Peyer's patch (tissue), 4 donors: Measurements from ENCODE around the gene SETDB1. TPM values are rescaled to one million over a fixed set of nuclear protein-coding genes. Genes with fewer than 3 reads are reported as not detected.

Experiments used
- DNase-seq, 3 donors: peaks; one replicate each; pipeline ENCODE4 v3.0.0-alpha.2; 2017 to 2019
- H3K27ac ChIP-seq, 4 donors: fragments of 200-600 bp; sonication (generic); one replicate each; pipeline ENCODE4 v1.5.1; 2016 to 2019
- H3K27me3 ChIP-seq, 2 donors: fragments of 200-600 bp; sonication (generic); one replicate each; pipeline ENCODE4 v1.5.1; 2019
- H3K36me3 ChIP-seq, 3 donors: fragments of 200-600 bp; sonication (generic); one replicate each; pipeline ENCODE4 v1.5.1; 2016 to 2019
- H3K4me1 ChIP-seq, 4 donors: fragments of 200-600 bp; sonication (generic); one replicate each; pipeline ENCODE4 v1.5.1; 2016 to 2019
- H3K4me3 ChIP-seq, 4 donors: fragments of 200-600 bp; sonication (generic); 1 replicate in 3 of 4; 2 replicates in 1 of 4; pipeline ENCODE4 v1.5.1; 2016 to 2019; ENCODE audit warnings: mild to moderate bottlenecking in 1 of 4
- H3K9me3 ChIP-seq, 4 donors: fragments of 200-600 bp; sonication (generic); one replicate each; pipeline ENCODE4 v1.5.1; 2016 to 2019; ENCODE audit warnings: mild to moderate bottlenecking in 1 of 4
- POLR2A ChIP-seq, 2 donors: fragments of 450-650 bp; IDR thresholded peaks; one replicate each; pipeline ENCODE4 v1.5.1; 2017; ENCODE audit warnings: antibody characterized with exemption in 2 of 2, mild to moderate bottlenecking in 2 of 2, moderate library complexity in 2 of 2
- total RNA-seq, 4 donors: library from RNA; depleted of rRNA; stranded (reverse); fragments of >200 nt; gene quantifications; one replicate each; pipeline ENCODE4 v1.1.0, GENCODE V29; 2016
- TF ChIP-seq, protein P1 (sequence below), 6 experiments: fragments of 450-650 bp in 4 of 6; fragments of 200-600 bp in 2 of 6; sonication (generic) in 1 of 6; IDR thresholded peaks; one replicate each; pipeline ENCODE4 v1.5.1; 2017 to 2019; ENCODE audit warnings: antibody characterized with exemption in 6 of 6, mild to moderate bottlenecking in 3 of 6, moderate library complexity in 1 of 6

Gene SETDB1
- total RNA-seq, 4 donors from 2014 or later, result 28.2 to 106 (median 61.5) TPM

DNA sequence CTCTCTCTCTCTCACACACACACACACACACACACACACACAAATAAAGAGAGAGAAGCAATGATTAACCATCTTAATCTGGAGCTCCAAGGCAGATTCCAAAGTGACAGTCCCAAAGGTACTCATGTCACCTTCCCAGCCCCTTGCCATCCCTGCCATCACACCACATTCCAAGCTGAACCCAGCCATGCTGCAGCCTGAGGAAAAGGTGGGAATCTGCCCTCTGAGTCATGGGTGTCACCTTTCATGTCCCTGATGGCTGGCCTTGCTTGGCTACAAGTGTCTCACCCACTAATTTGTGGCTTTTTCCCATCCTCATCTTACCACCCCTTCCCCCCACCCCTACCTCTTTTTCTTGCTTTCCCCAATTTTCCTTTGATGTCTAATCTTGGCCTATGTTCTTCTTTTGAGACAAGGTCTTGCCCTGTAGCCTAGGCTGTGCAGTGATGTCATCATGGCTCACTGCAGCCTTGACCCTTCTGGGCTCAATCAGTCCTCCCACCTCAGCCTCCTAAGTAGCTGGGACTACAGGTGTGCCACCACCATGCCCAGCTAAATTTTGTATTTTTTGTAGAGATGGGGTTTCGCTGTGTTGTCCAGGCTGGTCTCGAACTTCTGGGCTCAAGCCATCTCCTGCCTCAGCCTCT, 59.1 kb downstream of the SETDB1 start:
- no peaks in the 10 kb centered on the region for H3K9me3 ChIP-seq
- TF ChIP-seq, protein P1, sequence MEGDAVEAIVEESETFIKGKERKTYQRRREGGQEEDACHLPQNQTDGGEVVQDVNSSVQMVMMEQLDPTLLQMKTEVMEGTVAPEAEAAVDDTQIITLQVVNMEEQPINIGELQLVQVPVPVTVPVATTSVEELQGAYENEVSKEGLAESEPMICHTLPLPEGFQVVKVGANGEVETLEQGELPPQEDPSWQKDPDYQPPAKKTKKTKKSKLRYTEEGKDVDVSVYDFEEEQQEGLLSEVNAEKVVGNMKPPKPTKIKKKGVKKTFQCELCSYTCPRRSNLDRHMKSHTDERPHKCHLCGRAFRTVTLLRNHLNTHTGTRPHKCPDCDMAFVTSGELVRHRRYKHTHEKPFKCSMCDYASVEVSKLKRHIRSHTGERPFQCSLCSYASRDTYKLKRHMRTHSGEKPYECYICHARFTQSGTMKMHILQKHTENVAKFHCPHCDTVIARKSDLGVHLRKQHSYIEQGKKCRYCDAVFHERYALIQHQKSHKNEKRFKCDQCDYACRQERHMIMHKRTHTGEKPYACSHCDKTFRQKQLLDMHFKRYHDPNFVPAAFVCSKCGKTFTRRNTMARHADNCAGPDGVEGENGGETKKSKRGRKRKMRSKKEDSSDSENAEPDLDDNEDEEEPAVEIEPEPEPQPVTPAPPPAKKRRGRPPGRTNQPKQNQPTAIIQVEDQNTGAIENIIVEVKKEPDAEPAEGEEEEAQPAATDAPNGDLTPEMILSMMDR (IDR thresholded peaks at IDR 0.05), result no peak
- no peak for TF ChIP-seq POLR2A (IDR thresholded peaks at IDR 0.05)
- no peaks in the 10 kb centered on the region for H3K36me3 ChIP-seq
- H3K27ac ChIP-seq, result no peak overlapping the region
- no peaks in the 10 kb centered on the region for H3K27me3 ChIP-seq
- H3K4me1 ChIP-seq, result peaks cover 0 to 10% (median 2%) of the 10 kb centered on the region in 4 donors
- H3K4me3 ChIP-seq, result no peak overlapping the region
- DNase-seq, result no peak

DNA sequence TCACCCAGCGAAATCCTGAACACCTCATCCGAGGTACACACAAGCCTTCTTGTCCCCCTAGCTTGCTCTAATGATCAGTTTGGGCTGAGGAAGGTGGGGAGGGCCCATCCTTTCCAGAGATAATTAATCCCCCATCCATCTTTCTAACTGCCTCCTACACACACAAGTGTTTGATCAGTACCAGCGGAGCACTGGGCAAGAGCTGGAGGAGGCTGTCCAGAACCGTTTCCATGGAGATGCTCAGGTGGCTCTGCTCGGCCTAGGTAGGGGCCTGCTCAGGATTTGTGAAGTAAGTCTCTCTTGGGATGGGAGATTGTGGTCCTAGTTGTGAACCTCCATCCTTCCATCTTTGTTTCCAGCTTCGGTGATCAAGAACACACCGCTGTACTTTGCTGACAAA, 61.8 kb downstream of the SETDB1 start:
- no peaks in the 10 kb centered on the region for H3K36me3 ChIP-seq
- no peaks in the 10 kb centered on the region for H3K9me3 ChIP-seq
- no peaks in the 10 kb centered on the region for H3K27me3 ChIP-seq
- TF ChIP-seq, protein P1 (IDR thresholded peaks at IDR 0.05), result no peak
- no peak for TF ChIP-seq POLR2A (IDR thresholded peaks at IDR 0.05)
- no peaks in the 10 kb centered on the region for H3K4me1 ChIP-seq
- DNase-seq, result no peak
- H3K27ac ChIP-seq, result no peak overlapping the region
- H3K4me3 ChIP-seq, result no peak overlapping the region

DNA sequence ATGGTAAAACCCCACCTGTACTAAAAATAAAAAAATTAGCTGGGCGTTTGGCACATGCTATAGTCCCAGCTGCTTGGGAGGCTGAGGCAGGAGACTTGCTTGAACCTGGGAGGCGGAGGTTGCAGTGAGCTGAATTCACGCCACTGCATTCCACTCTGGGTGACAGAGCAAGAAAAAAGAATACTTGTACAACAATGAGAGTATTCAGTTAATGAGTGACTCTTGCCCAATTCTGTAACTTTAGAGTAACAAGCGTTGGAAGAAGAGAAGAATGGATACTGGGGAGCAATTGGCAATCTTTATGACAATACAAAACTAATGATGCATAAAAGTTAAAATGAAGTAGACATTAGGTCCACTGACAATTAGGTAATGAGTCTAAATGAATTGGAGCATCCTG, 66.5 kb downstream of the SETDB1 start:
- Histone ChIP-seq H3K9me3 (no peaks in the 10 kb centered on the region), H3K4me3 (no peak overlapping the region), H3K4me1 (no peaks in the 10 kb centered on the region), H3K27me3 (no peaks in the 10 kb centered on the region), H3K36me3 (peaks cover 0 to 14% (median 0%) of the 10 kb centered on the region in 3 donors), H3K27ac (no peak overlapping the region)
- DNase-seq, result no peak
- TF ChIP-seq, protein P1 (IDR thresholded peaks at IDR 0.05), result no peak
- no peak for TF ChIP-seq POLR2A (IDR thresholded peaks at IDR 0.05)

DNA sequence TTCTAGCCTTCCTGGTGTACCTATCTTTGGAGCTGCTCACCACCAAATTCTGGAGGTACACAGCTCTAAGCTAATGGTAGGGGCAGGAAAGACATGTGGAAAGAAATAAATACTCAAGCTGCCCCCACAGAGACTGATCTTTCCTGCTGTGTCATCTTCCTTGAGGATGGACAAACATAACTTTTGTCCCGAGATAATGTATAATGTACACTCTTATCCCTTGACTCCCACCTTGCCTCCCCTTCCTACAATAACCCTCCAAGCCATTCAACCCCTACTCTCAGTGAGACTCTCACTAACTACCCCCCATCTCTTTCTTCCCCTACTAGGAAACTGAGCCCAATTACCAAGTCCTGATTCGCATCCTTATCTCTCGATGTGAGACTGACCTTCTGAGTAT, 68.1 kb downstream of the SETDB1 start:
- TF ChIP-seq POLR2A (IDR thresholded peaks at IDR 0.05), result no peak
- TF ChIP-seq, protein P1 (IDR thresholded peaks at IDR 0.05), result no peak
- DNase-seq, result no peak
- Histone ChIP-seq H3K27me3 (no peaks in the 10 kb centered on the region), H3K4me3 (no peak overlapping the region), H3K36me3 (peaks cover 0 to 31% (median 0%) of the 10 kb centered on the region in 3 donors), H3K4me1 (no peaks in the 10 kb centered on the region), H3K9me3 (no peaks in the 10 kb centered on the region), H3K27ac (no peak overlapping the region)

DNA sequence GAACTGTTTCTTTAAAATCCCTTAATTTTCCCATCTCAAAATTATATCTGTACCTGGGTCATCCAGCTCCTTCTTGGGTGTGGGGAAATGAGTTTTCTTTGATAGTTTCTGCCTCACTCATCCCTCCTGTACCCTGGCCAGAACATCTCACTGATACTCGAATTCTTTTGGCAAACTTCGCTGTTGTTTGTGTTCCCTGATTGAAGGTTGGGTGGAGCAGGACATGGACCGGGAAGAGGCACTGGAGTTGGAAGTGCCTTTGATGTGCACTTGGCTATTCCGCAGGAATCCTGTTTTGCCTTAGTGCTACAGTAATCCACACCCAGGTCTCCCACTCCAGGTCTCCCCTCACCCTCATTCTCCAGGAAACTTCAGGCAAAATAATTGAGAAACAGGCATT, 69.3 kb downstream of the SETDB1 start:
- Histone ChIP-seq H3K4me1 (no peaks in the 10 kb centered on the region), H3K4me3 (no peak overlapping the region), H3K27me3 (no peaks in the 10 kb centered on the region), H3K9me3 (no peaks in the 10 kb centered on the region), H3K27ac (peak overlapping the region in 2 of 4 donors; percentile 8 to 20), H3K36me3 (peaks cover 0 to 41% (median 0%) of the 10 kb centered on the region in 3 donors)
- no peak for DNase-seq
- no peak for TF ChIP-seq POLR2A (IDR thresholded peaks at IDR 0.05)
- TF ChIP-seq, protein P1 (IDR thresholded peaks at IDR 0.05), result no peak
